SU-DHL-6 (cell line): ENCODE results near the gene HTR2B.

ENCODE experiments used
- CTCF ChIP-seq: fragments of 200-600 bp; sonication (generic); IDR thresholded peaks from one replicate; pipeline ENCODE4 v1.5.1; 2017; ENCODE audit warnings: antibody characterized with exemption, mild to moderate bottlenecking, low read length, moderate library complexity; ENCODE audit not compliant: insufficient read depth, poor library complexity, severe bottlenecking
- EZH2phosphoT487 ChIP-seq: fragments of 200-600 bp; sonication (generic), shearing (Covaris generic); conservative IDR thresholded peaks from 2 replicates; pipeline ENCODE4 v1.6.1; 2018; ENCODE audit warnings: mild to moderate bottlenecking, antibody characterized with exemption, low read length, moderate library complexity, mixed read lengths

DNA sequence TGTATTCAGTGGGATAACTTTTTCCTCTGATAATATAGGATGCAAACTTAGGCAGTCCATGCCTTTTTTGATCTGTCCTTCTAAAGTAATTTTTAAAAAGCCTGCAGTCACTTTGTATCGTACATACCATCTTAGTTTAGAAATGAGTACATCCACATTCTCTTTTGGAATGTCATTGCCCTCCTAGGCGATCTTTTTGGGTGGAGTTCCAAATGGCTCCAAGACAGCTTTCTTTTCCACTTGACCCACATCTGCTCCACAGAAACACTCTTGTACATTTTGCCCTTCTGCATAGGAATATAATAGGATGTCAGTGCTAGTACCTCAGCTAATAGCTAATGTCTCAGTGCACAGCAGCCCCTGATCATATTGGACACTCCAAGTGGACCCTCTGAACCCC, 21.8 kb upstream of the HTR2B start:
- no peak for TF ChIP-seq CTCF
- TF ChIP-seq EZH2phosphoT487: no peak
